HEK293 (cell line): Measurements from ENCODE around the gene SIL1.

Experiments
- CTCF ChIP-seq: fragments of 450-650 bp; formaldehyde crosslinking; IDR thresholded peaks from 2 replicates; pipeline ENCODE4 v1.5.1; 2016; ENCODE audit warnings: missing biosample characterization, missing genetic modification characterization
- PATZ1 ChIP-seq: fragments of 450-650 bp; formaldehyde crosslinking; IDR thresholded peaks from 2 replicates; pipeline ENCODE4 v1.5.1; 2016; ENCODE audit warnings: missing biosample characterization, missing genetic modification characterization
- PRDM10 ChIP-seq: fragments of 450-650 bp; formaldehyde crosslinking; IDR thresholded peaks from 2 replicates; pipeline ENCODE4 v1.5.1; 2016; ENCODE audit warnings: missing biosample characterization, missing genetic modification characterization
- REST ChIP-seq: fragments of 450-650 bp; formaldehyde crosslinking; IDR thresholded peaks from 2 replicates; pipeline ENCODE4 v1.5.1; 2016; ENCODE audit warnings: missing biosample characterization, missing genetic modification characterization
- SCRT2 ChIP-seq: fragments of 450-650 bp; formaldehyde crosslinking; IDR thresholded peaks from 2 replicates; pipeline ENCODE4 v1.5.1; 2016; ENCODE audit warnings: missing biosample characterization, missing genetic modification characterization
- TCF7L2 ChIP-seq: IDR thresholded peaks from 2 replicates; pipeline ENCODE4 v1.6.1; 2011; ENCODE audit warnings: low read depth, mild to moderate bottlenecking, inconsistent platforms, low read length, moderate library complexity, borderline replicate concordance
- ZBTB26 ChIP-seq: fragments of 450-650 bp; formaldehyde crosslinking; optimal IDR thresholded peaks from 2 replicates; pipeline ENCODE3; 2016; ENCODE audit warnings: missing biosample characterization, mild to moderate bottlenecking, missing genetic modification characterization
- ZBTB7A ChIP-seq: fragments of 450-650 bp; formaldehyde crosslinking; IDR thresholded peaks from 2 replicates; pipeline ENCODE4 v1.5.1; 2016; ENCODE audit warnings: low read depth, missing biosample characterization, missing genetic modification characterization
- ZFHX2 ChIP-seq: fragments of 450-650 bp; formaldehyde crosslinking; conservative IDR thresholded peaks from 2 replicates; pipeline ENCODE4 v1.5.1; 2016; ENCODE audit warnings: missing biosample characterization, missing genetic modification characterization
- ZNF133 ChIP-seq: fragments of 450-650 bp; formaldehyde crosslinking; IDR thresholded peaks from 2 replicates; pipeline ENCODE4 v1.5.1; 2016; ENCODE audit warnings: missing biosample characterization, missing genetic modification characterization
- ZNF391 ChIP-seq: fragments of 450-650 bp; formaldehyde crosslinking; IDR thresholded peaks from 2 replicates; pipeline ENCODE4 v1.5.1; 2016; ENCODE audit warnings: low read depth, missing biosample characterization, missing genetic modification characterization, borderline replicate concordance
- ZNF707 ChIP-seq: fragments of 450-650 bp; formaldehyde crosslinking; IDR thresholded peaks from 2 replicates; pipeline ENCODE4 v1.5.1; 2016; ENCODE audit warnings: missing biosample characterization, missing genetic modification characterization
- ZNF76 ChIP-seq: fragments of 450-650 bp; formaldehyde crosslinking; IDR thresholded peaks from 2 replicates; pipeline ENCODE4; 2016; ENCODE audit warnings: low read depth, missing biosample characterization, missing genetic modification characterization, borderline replicate concordance

GRCh38 chr5:139164020-139164419, 34.1 kb downstream of the SIL1 start:
- TF ChIP-seq ZNF133 (tag by site-specific recombination) (no peak), CTCF (no peak), TCF7L2 (no peak), ZFHX2 (tag by site-specific recombination) (no peak), ZBTB26 (tag by site-specific recombination) (no peak), ZNF391 (tag by site-specific recombination) (no peak), PRDM10 (tag by site-specific recombination) (no peak), ZNF76 (tag by site-specific recombination) (no peak), ZNF707 (no peak), REST (tag by site-specific recombination) (no peak), SCRT2 (tag by site-specific recombination) (no peak), PATZ1 (tag by site-specific recombination) (no peak), ZBTB7A (tag by site-specific recombination) (no peak)
